ENCODE results near the gene POFUT2.

Gene POFUT2

GRCh38 chr21:45297329-45297728, 9.6 kb upstream of the POFUT2 start:
- no peak for DNase-seq (ENCODE audit: low spot score)

GRCh38 chr21:45296638-45297037, 8.9 kb upstream of the POFUT2 start:
- no peak for DNase-seq (ENCODE audit: low spot score)

- DNase-seq (ENCODE audit: low spot score) = no peak
These were observed 8.1 kb upstream of the POFUT2 start for GRCh38 chr21:45295576-45296365.

- DNase-seq (ENCODE audit: low spot score) = no peak
These were observed 7.0 kb upstream of the POFUT2 start for GRCh38 chr21:45294509-45295291.

- DNase-seq (ENCODE audit: low spot score) = no peak
These were observed 6.2 kb upstream of the POFUT2 start for GRCh38 chr21:45293726-45294401.

- no peak for DNase-seq (ENCODE audit: low spot score)
These were observed 5.6 kb upstream of the POFUT2 start for GRCh38 chr21:45293220-45293725.

GRCh38 chr21:45292399-45293219, 4.9 kb upstream of the POFUT2 start:
- peak; percentile 74 for DNase-seq (ENCODE audit: low spot score)

- DNase-seq (ENCODE audit: low spot score) = no peak
These were observed 4.1 kb upstream of the POFUT2 start for GRCh38 chr21:45291613-45292398.

GRCh38 chr21:45290948-45291612, 3.4 kb upstream of the POFUT2 start:
- no peak for DNase-seq (ENCODE audit: low spot score)

GRCh38 chr21:45289655-45290515, 2.2 kb upstream of the POFUT2 start:
- peak; percentile 40 for DNase-seq (ENCODE audit: low spot score)

- DNase-seq (ENCODE audit: low spot score) = no peak
These were observed 1.4 kb upstream of the POFUT2 start for GRCh38 chr21:45289134-45289533.

- no peak for DNase-seq (ENCODE audit: low spot score)
These were observed 746 bp upstream of the POFUT2 start for GRCh38 chr21:45288441-45288841.

- DNase-seq (ENCODE audit: low spot score) = no peak
These were observed 841 bp downstream of the POFUT2 start for GRCh38 chr21:45286671-45287437.

- no peak for DNase-seq (ENCODE audit: low spot score)
These were observed 2.3 kb downstream of the POFUT2 start for GRCh38 chr21:45285266-45285931.

GRCh38 chr21:45284456-45284741, 3.3 kb downstream of the POFUT2 start:
- no peak for DNase-seq (ENCODE audit: low spot score)

- no peak for DNase-seq (ENCODE audit: low spot score)
These were observed 3.9 kb downstream of the POFUT2 start for GRCh38 chr21:45283611-45284455.

- no peak for DNase-seq (ENCODE audit: low spot score)
These were observed 4.6 kb downstream of the POFUT2 start for GRCh38 chr21:45283035-45283610.

All from NAMALWA (cell line).